GM21360 (cell line): ENCODE measurements around the gene CDK4.
"Not testable (repeated sequence)": the region's sequence is repeated elsewhere in the genome, so short reads cannot be mapped to it uniquely, and the experiment has no call there.

Experiments used
- ATAC-seq: cut with Tn5 transposase; IDR thresholded peaks from one replicate; pipeline ENCODE4 v1.9.1; 2021; ENCODE audit warnings: mild to moderate bottlenecking, moderate library complexity; ENCODE audit not compliant: unreplicated experiment

Gene CDK4

GRCh38 chr12:57726884-57727757, 25.0 kb downstream of the CDK4 start:
- ATAC-seq = no peak

- no peak for ATAC-seq
Measured at GRCh38 chr12:57726151-57726883, 25.8 kb downstream of the CDK4 start.

GRCh38 chr12:57725851-57726150, 26.3 kb downstream of the CDK4 start:
- ATAC-seq = no peak

GRCh38 chr12:57724936-57725740, 27.0 kb downstream of the CDK4 start:
- no peak for ATAC-seq

GRCh38 chr12:57724003-57724935, 27.8 kb downstream of the CDK4 start:
- ATAC-seq = no peak

- no peak for ATAC-seq
Measured at GRCh38 chr12:57723630-57723962, 28.5 kb downstream of the CDK4 start.

GRCh38 chr12:57722716-57723629, 29.1 kb downstream of the CDK4 start:
- no peak for ATAC-seq

- not testable (repeated sequence) for ATAC-seq
Measured at GRCh38 chr12:57721846-57722608, 30.1 kb downstream of the CDK4 start.

GRCh38 chr12:57720606-57721595, 31.2 kb downstream of the CDK4 start:
- no peak for ATAC-seq

- no peak for ATAC-seq
Measured at GRCh38 chr12:57719777-57720605, 32.1 kb downstream of the CDK4 start.

- ATAC-seq = no peak
Measured at GRCh38 chr12:57718641-57719528, 33.2 kb downstream of the CDK4 start.

- no peak for ATAC-seq
Measured at GRCh38 chr12:57717846-57718640, 34.1 kb downstream of the CDK4 start.

GRCh38 chr12:57717131-57717530, 35.0 kb downstream of the CDK4 start:
- ATAC-seq = no peak

GRCh38 chr12:57716305-57716704, 35.8 kb downstream of the CDK4 start:
- no peak for ATAC-seq

- ATAC-seq = no peak
Measured at GRCh38 chr12:57715786-57716185, 36.3 kb downstream of the CDK4 start.
